Upper lobe of left lung (tissue), 4 donors: ENCODE results near the gene ACACB.

Experiments used
- POLR2A ChIP-seq, 4 donors: fragments of 450-650 bp; IDR thresholded peaks; one replicate each; pipeline ENCODE4 v1.5.1; 2016 to 2017; ENCODE audit warnings: antibody characterized with exemption in 4 of 4, mild to moderate bottlenecking in 2 of 4
- TF ChIP-seq, protein P1 (sequence below), 6 experiments: fragments of 450-650 bp in 4 of 6; fragments of 200-600 bp in 2 of 6; sonication (generic) in 2 of 6; IDR thresholded peaks; one replicate each; pipeline ENCODE4 v1.5.1; 2016 to 2019; ENCODE audit warnings: antibody characterized with exemption in 6 of 6

DNA sequence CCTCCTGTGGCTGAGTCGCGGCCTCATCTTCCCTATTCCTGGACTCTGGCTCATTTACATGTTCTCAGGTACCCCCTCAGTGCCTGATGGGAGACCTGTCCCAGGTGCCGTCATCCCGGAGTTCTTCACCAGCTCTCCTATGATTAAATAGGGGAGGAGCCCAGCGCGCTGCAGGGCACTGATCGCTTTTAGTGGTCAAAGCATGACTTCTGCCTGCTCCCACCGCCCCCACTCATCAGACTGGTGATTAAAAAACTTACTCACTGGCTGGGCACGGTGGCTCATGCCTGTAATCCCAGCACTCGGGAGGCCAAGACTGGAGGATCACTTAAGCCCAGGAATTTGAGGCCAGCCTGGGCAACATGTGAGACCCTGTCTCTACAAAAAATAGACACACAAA lies 106.8 kb downstream of the ACACB start:
- TF ChIP-seq, protein P1, sequence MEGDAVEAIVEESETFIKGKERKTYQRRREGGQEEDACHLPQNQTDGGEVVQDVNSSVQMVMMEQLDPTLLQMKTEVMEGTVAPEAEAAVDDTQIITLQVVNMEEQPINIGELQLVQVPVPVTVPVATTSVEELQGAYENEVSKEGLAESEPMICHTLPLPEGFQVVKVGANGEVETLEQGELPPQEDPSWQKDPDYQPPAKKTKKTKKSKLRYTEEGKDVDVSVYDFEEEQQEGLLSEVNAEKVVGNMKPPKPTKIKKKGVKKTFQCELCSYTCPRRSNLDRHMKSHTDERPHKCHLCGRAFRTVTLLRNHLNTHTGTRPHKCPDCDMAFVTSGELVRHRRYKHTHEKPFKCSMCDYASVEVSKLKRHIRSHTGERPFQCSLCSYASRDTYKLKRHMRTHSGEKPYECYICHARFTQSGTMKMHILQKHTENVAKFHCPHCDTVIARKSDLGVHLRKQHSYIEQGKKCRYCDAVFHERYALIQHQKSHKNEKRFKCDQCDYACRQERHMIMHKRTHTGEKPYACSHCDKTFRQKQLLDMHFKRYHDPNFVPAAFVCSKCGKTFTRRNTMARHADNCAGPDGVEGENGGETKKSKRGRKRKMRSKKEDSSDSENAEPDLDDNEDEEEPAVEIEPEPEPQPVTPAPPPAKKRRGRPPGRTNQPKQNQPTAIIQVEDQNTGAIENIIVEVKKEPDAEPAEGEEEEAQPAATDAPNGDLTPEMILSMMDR (IDR thresholded peaks at IDR 0.05) = no peak
- no peak for TF ChIP-seq POLR2A (IDR thresholded peaks at IDR 0.05)
